Measurements from ENCODE around the gene HDGFL3. TPM values are rescaled to one million over a fixed set of nuclear protein-coding genes. Genes with fewer than 3 reads are reported as not detected.

The HDGFL3 gene
- total and polyA plus RNA-seq, 10 of the 15 experiments (the other 5 are each of a cell fraction or from before 2014, with no cell fraction given): 5.6 to 40.6 (median 15.8) TPM

DNA sequence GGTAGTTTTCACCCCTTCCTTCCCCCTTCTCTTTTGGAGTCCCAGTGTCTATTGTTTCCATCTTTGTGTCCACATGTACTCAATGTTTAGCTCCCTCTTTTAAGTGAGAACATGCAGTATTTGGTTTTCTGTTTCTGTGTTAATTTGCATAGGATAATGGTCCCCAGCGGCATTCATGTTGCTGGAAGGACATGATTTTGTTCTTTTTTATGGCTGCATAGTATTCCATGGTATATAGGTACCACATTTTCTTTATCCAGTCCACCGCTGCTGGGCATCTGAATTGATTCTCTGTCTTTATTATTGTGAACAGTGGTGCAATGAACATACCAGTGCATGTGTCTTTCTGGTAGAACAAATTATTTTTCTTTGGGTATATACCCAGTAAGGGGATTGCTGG lies 7.7 kb upstream of the HDGFL3 start (continued):
- TF ChIP-seq, protein P1, sequence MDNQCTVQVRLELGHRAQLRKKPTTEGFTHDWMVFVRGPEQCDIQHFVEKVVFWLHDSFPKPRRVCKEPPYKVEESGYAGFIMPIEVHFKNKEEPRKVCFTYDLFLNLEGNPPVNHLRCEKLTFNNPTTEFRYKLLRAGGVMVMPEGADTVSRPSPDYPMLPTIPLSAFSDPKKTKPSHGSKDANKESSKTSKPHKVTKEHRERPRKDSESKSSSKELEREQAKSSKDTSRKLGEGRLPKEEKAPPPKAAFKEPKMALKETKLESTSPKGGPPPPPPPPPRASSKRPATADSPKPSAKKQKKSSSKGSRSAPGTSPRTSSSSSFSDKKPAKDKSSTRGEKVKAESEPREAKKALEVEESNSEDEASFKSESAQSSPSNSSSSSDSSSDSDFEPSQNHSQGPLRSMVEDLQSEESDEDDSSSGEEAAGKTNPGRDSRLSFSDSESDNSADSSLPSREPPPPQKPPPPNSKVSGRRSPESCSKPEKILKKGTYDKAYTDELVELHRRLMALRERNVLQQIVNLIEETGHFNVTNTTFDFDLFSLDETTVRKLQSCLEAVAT (IDR thresholded peaks at IDR 0.05): no peak
- TF ChIP-seq MTA3 (IDR thresholded peaks at IDR 0.05; ENCODE audit: borderline replicate concordance, low read length): no peak
- no peak for TF ChIP-seq NR2C2 (IDR thresholded peaks at IDR 0.05; ENCODE audit: borderline replicate concordance, control insufficient read depth, insufficient read length, low read depth)
- TF ChIP-seq SIX5 (IDR thresholded peaks at IDR 0.05; ENCODE audit: low read depth, low read length, severe bottlenecking): no peak
- TF ChIP-seq, protein P2, sequence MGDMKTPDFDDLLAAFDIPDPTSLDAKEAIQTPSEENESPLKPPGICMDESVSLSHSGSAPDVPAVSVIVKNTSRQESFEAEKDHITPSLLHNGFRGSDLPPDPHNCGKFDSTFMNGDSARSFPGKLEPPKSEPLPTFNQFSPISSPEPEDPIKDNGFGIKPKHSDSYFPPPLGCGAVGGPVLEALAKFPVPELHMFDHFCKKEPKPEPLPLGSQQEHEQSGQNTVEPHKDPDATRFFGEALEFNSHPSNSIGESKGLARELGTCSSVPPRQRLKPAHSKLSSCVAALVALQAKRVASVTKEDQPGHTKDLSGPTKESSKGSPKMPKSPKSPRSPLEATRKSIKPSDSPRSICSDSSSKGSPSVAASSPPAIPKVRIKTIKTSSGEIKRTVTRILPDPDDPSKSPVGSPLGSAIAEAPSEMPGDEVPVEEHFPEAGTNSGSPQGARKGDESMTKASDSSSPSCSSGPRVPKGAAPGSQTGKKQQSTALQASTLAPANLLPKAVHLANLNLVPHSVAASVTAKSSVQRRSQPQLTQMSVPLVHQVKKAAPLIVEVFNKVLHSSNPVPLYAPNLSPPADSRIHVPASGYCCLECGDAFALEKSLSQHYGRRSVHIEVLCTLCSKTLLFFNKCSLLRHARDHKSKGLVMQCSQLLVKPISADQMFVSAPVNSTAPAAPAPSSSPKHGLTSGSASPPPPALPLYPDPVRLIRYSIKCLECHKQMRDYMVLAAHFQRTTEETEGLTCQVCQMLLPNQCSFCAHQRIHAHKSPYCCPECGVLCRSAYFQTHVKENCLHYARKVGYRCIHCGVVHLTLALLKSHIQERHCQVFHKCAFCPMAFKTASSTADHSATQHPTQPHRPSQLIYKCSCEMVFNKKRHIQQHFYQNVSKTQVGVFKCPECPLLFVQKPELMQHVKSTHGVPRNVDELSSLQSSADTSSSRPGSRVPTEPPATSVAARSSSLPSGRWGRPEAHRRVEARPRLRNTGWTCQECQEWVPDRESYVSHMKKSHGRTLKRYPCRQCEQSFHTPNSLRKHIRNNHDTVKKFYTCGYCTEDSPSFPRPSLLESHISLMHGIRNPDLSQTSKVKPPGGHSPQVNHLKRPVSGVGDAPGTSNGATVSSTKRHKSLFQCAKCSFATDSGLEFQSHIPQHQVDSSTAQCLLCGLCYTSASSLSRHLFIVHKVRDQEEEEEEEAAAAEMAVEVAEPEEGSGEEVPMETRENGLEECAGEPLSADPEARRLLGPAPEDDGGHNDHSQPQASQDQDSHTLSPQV (IDR thresholded peaks at IDR 0.05): no peak

DNA sequence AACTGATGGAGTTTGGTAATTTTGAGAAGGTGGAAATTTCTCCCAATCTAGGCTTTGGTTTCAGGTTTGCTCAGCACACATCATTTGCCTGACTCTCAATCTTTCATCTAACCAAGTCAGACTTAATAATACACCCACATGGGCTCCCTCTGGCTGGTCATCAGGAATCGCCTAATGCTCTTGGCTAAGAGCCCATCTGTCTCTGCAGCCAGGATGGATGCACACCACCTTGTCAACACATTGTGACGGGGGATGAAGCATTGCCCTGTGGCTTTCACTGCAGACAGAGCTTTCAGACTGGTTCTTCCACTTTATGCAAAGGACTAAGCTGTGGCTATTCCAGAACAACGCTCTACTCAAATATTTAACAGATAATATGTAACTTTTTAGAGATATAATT lies 3.0 kb upstream of the HDGFL3 start:
- intact Hi-C loops (cut with micrococcal nuclease; ENCODE audit: unreplicated experiment): no loop called here
- no peak overlapping the region for H3K4me2 ChIP-seq (ENCODE audit: control insufficient read depth, insufficient read depth)
- no peak overlapping the region for H3K27ac ChIP-seq (ENCODE audit: control insufficient read depth, insufficient read depth)
- no peak overlapping the region for H3K4me3 ChIP-seq
- no peak for ATAC-seq
- no TSS peak for BruUV-seq (replicated peaks)
- no peak overlapping the region for H2AFZ ChIP-seq (ENCODE audit: control insufficient read depth, low read depth, low read length)
- 48% methylated on average over 3 of the region's 3 CpGs for WGBS (ENCODE audit: insufficient coverage, insufficient replicate concordance, low lambda C conversion rate, missing lambda C conversion rate)
- in situ Hi-C loops (cut with MboI): loop anchor here (5.0 to 25.0 kb wide), 2 partner anchors 198 to 1923 kb away; partner anchors contain the start of gene C15orf40
- H3K9me3 ChIP-seq (replicated peaks; ENCODE audit: control insufficient read depth, insufficient read depth, low read length): no peaks in the 10 kb centered on the region
- SMC1A ChIA-PET (ENCODE audit: uncharacterized antibody, unreplicated experiment): interaction anchor here (2.1 to 3.5 kb wide), 2 partner anchors 148 to 199 kb away, joined by 5 to 11 read pairs; partner anchors contain the start of gene C15orf40
- no peaks in the 10 kb centered on the region for H4K20me1 ChIP-seq (ENCODE audit: control insufficient read depth, insufficient read depth)
- RAD21 ChIA-PET (ENCODE audit: unreplicated experiment): no interaction called here
- no peak for DNase-seq (ENCODE audit: low read depth, low spot score)
- peaks cover 18% of the 10 kb centered on the region for H3K79me2 ChIP-seq (ENCODE audit: control insufficient read depth, insufficient read depth, low read length)
- POLR2A ChIA-PET: no interaction called here
- no peak for FAIRE-seq
- H3K36me3 ChIP-seq (ENCODE audit: control insufficient read depth in 2 of 2, insufficient read depth in 2 of 2, low read length in 1 of 2): no peaks in the 10 kb centered on the region
- H3K4me1 ChIP-seq (ENCODE audit: control insufficient read depth, insufficient read depth, low read length): peaks cover 6% of the 10 kb centered on the region; the same call in 1 of the 2 replicates
- TF ChIP-seq HCFC1 (IDR thresholded peaks at IDR 0.05; ENCODE audit: low read length): no peak
- no peak for TF ChIP-seq SP1 (IDR thresholded peaks at IDR 0.05; ENCODE audit: low read depth, low read length)
- no peak for TF ChIP-seq RAD21 (IDR thresholded peaks at IDR 0.05; ENCODE audit: insufficient read depth, low read depth, low read length)
- TF ChIP-seq IRF4 (IDR thresholded peaks at IDR 0.05; ENCODE audit: low read depth, low read length): 0 out of 2 replicates have a peak, but pooled peaks have one; percentile 9
- no peak overlapping the region for H3K9ac ChIP-seq (ENCODE audit: control insufficient read depth, insufficient read depth, low read length)
- H3K27me3 ChIP-seq (replicated peaks in 1 of 2; ENCODE audit: control insufficient read depth in 2 of 2, insufficient read depth in 2 of 2, low read length in 1 of 2): no peaks in the 10 kb centered on the region
- CTCF ChIA-PET: interaction anchor here (1.6 to 1.7 kb wide), 2 partner anchors 37 to 199 kb away, joined by 4 to 6 read pairs; partner anchors contain the start of gene C15orf40
